Endothelial cell of umbilical vein (primary cell): Measurements from ENCODE around the gene SGPP1. TPM values are rescaled to one million over a fixed set of nuclear protein-coding genes. Genes with fewer than 3 reads are reported as not detected.

Experiments
- BruUV-seq: library from RNA; stranded (reverse); fragments of 400-500 nt; replicated peaks from 2 replicates; lab custom pipeline; 2021; lab: Mats Ljungman, UMichigan
- CTCF ChIA-PET: fragments of 300-600, 350-600 bp; sonication (Branson Sonifier 250); formaldehyde crosslinking; loops from one replicate; lab custom pipeline; 2021; ENCODE audit warnings: antibody characterized with exemption, inconsistent platforms; lab: Charles Lee
- POLR2A ChIA-PET: fragments of 300-600, 350-600 bp; sonication (Branson Sonifier 250); formaldehyde crosslinking; loops from one replicate; lab custom pipeline; 2021; ENCODE audit warnings: antibody characterized with exemption, inconsistent platforms; lab: Charles Lee
- DNase-seq: peaks from one replicate; pipeline ENCODE4 v3.0.0-alpha.2; 2011; ENCODE audit warnings: low read depth, low spot score
- FAIRE-seq: peaks from 2 replicates; lab custom pipeline; 2011; peaks lifted over from hg19 to GRCh38; lab: Jason Lieb, UNC
- H2AFZ ChIP-seq: 2 replicates; pipeline ENCODE4 v1.6.0; 2012; ENCODE audit warnings: low read depth, low read length, control low read depth, inconsistent platforms
- H3K27ac ChIP-seq: 2 replicates; pipeline ENCODE4 v1.5.1; 2011; ENCODE audit warnings: low read depth, mild to moderate bottlenecking, control low read depth, low read length, moderate library complexity; ENCODE audit not compliant: insufficient read depth
- H3K27me3 ChIP-seq, 2 experiments: 2 replicates each; pipeline versions ENCODE4 v1.6.0 to v1.6.1; 2011; ENCODE audit warnings: low read length in 2 of 2, mixed read lengths in 1 of 2; ENCODE audit not compliant: control insufficient read depth in 2 of 2, insufficient read depth in 2 of 2
- H3K36me3 ChIP-seq, 2 experiments: 2 replicates in 1 of 2; 3 replicates in 1 of 2; pipeline ENCODE4 v1.5.1; 2011; ENCODE audit warnings: low read length in 2 of 2, mild to moderate bottlenecking in 1 of 2, moderate library complexity in 1 of 2; ENCODE audit not compliant: control insufficient read depth in 2 of 2, insufficient read depth in 2 of 2; ENCODE audit errors: extremely low read depth in 1 of 2
- H3K4me1 ChIP-seq: 3 replicates; pipeline ENCODE4 v1.5.1; 2011; ENCODE audit warnings: mild to moderate bottlenecking, low read length; ENCODE audit not compliant: control insufficient read depth, insufficient read depth; ENCODE audit errors: extremely low read depth
- H3K4me2 ChIP-seq: 2 replicates; pipeline ENCODE4 v1.6.1; 2011; ENCODE audit warnings: low read length, control low read depth, mixed read lengths; ENCODE audit not compliant: insufficient read depth
- H3K4me3 ChIP-seq, 3 experiments: fragments of 200-600 bp in 1 of 3; sonication (generic), shearing (Covaris generic) in 1 of 3; replicated peaks in 1 of 3; 2 replicates each; pipeline ENCODE4 v1.5.1; 2011 to 2016; ENCODE audit warnings: control low read depth in 3 of 3, low read length in 3 of 3, mild to moderate bottlenecking in 2 of 3, inconsistent platforms in 1 of 3, low read depth in 1 of 3, moderate library complexity in 1 of 3; ENCODE audit not compliant: insufficient read depth in 1 of 3
- H3K79me2 ChIP-seq: 2 replicates; pipeline ENCODE4 v1.6.0; 2012; ENCODE audit warnings: low read length, inconsistent platforms; ENCODE audit not compliant: control insufficient read depth, insufficient read depth
- H3K9ac ChIP-seq: replicated peaks from 2 replicates; pipeline ENCODE3; 2011; ENCODE audit warnings: low read length, control low read depth; ENCODE audit not compliant: insufficient read depth; ENCODE audit errors: extremely low read depth
- H3K9me1 ChIP-seq: replicated peaks from 3 replicates; pipeline ENCODE4 v1.6.0; 2011; ENCODE audit warnings: mild to moderate bottlenecking, low read length; ENCODE audit not compliant: control insufficient read depth, insufficient read depth; ENCODE audit errors: extremely low read depth
- H3K9me3 ChIP-seq: replicated peaks from 2 replicates; pipeline ENCODE4 v1.5.1; 2012; ENCODE audit warnings: low read length, inconsistent platforms; ENCODE audit not compliant: control insufficient read depth, insufficient read depth
- H4K20me1 ChIP-seq: replicated peaks from 2 replicates; pipeline ENCODE3; 2011; ENCODE audit warnings: mild to moderate bottlenecking, low read length; ENCODE audit not compliant: control insufficient read depth, insufficient read depth; ENCODE audit errors: extremely low read depth
- EZH2 ChIP-seq: IDR thresholded peaks from 2 replicates; pipeline ENCODE4 v1.6.1; 2012; ENCODE audit warnings: borderline replicate concordance, low read depth, mild to moderate bottlenecking, moderate library complexity, low read length, inconsistent platforms; ENCODE audit not compliant: severe bottlenecking
- FOS ChIP-seq: IDR thresholded peaks from 2 replicates; pipeline ENCODE4 v1.6.1; 2011; ENCODE audit warnings: mild to moderate bottlenecking, low read length, moderate library complexity, borderline replicate concordance; ENCODE audit not compliant: insufficient read depth
- GATA2 ChIP-seq: IDR thresholded peaks from 2 replicates; pipeline ENCODE4 v1.7.0; 2011; ENCODE audit warnings: low read depth, mild to moderate bottlenecking, moderate library complexity, mixed read lengths, low read length; ENCODE audit not compliant: insufficient read length, insufficient read depth
- JUN ChIP-seq: IDR thresholded peaks from 2 replicates; pipeline ENCODE4 v1.6.1; 2011; ENCODE audit warnings: borderline replicate concordance, low read depth; ENCODE audit not compliant: insufficient read length, insufficient read depth
- MYC ChIP-seq: IDR thresholded peaks from one replicate; pipeline ENCODE4 v1.6.1; 2011; ENCODE audit warnings: mild to moderate bottlenecking, low read depth, low read length
- POLR2A ChIP-seq: IDR thresholded peaks from 2 replicates; pipeline ENCODE4 v1.6.1; 2012; ENCODE audit warnings: low read depth, mild to moderate bottlenecking, control low read depth, low read length
- POLR2AphosphoS5 ChIP-seq: IDR thresholded peaks from 2 replicates; pipeline ENCODE4 v1.6.1; 2012; ENCODE audit warnings: low read depth, mild to moderate bottlenecking, control low read depth, low read length, moderate library complexity; ENCODE audit not compliant: insufficient read depth
- dilution Hi-C: fragments of 300-500 bp; cut with MboI; formaldehyde crosslinking; loops from one replicate; pipeline ENCODE4 v1.15.0; 2019; ENCODE audit warnings: low sequenced_read_pairs; ENCODE audit not compliant: extremely low pct_ligation_motif_present
- intact Hi-C: fragments of 100-400 bp; cut with micrococcal nuclease; formaldehyde crosslinking; loops from one replicate; pipeline ENCODE4 v1.10.0; 2022
- polyA plus RNA-seq, 4 experiments: library from polyadenylated mRNA; depleted of rRNA in 3 of 4; stranded (reverse) in 3 of 4; unstranded in 1 of 4; fragments of >200 nt; gene quantifications; 2 replicates each; pipeline versions ENCODE4 v1.2.1 to v1.2.3, GENCODE V29; 2011 to 2012; ENCODE audit warnings: missing spikeins in 1 of 4
- total RNA-seq: library from RNA; stranded (reverse); gene quantifications from 2 replicates; pipeline ENCODE4 v1.2.3, GENCODE V29; 2021
- TF ChIP-seq, protein P1 (sequence below), 2 donors: IDR thresholded peaks; 1 replicate in 1 of 2; 2 replicates in 1 of 2; pipeline ENCODE4 v1.5.1; 2011; ENCODE audit warnings: low read length in 2 of 2, mild to moderate bottlenecking in 2 of 2, moderate library complexity in 2 of 2, control low read depth in 1 of 2, inconsistent platforms in 1 of 2, low read depth in 1 of 2; ENCODE audit not compliant: insufficient read depth in 1 of 2; ENCODE audit errors: extremely low read depth in 1 of 2
- TF ChIP-seq, protein P2 (sequence below): IDR thresholded peaks from 2 replicates; pipeline ENCODE4 v1.6.1; 2011; ENCODE audit not compliant: insufficient read depth, insufficient read length

Gene SGPP1
- total and polyA plus RNA-seq, 2 donors (not counting 3 experiments of a cell fraction or from before 2014, with no cell fraction given) = 6.2 to 7.9 TPM

DNA sequence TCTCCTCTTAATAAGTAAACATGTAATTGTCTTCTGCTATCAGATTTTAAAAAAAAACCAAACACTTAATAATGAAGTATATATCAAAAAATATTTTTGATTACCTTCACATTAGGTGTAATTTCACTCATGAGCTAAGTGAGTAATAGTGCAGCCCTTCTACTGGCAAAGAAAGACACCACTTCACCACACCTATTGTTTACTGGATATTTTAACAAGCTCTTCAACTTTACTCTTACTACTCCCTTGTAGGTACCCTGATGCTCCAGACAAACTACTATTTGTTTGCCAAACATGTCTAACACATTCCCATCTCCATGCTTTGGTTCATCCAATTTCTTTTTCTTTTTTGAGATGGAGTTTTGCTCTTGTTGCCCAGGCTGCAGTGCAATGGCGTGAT is 49.3 kb downstream of the SGPP1 start:
- intact Hi-C loops = loop anchor here (1.0 to 5.0 kb wide), 2 partner anchors 34 to 63 kb away; no protein-coding TSS in a partner anchor
- ChIA-PET CTCF (interaction anchor here (1.0 to 2.0 kb wide), 4 partner anchors 11 to 92 kb away, joined by 3 to 6 read pairs (median 4); no protein-coding TSS in a partner anchor), POLR2A (no interaction called here)
- Histone ChIP-seq H4K20me1 (no peaks in the 10 kb centered on the region), H3K4me2 (no peak overlapping the region), H3K36me3 (no peaks in the 10 kb centered on the region), H3K9ac (no peak overlapping the region), H3K27ac (no peak overlapping the region), H3K4me3 (no peak overlapping the region), H3K27me3 (no peaks in the 10 kb centered on the region), H3K9me1 (no peaks in the 10 kb centered on the region), H2AFZ (no peak overlapping the region), H3K9me3 (no peaks in the 10 kb centered on the region), H3K4me1 (peaks cover 10% of the 10 kb centered on the region), H3K79me2 (no peaks in the 10 kb centered on the region)
- FAIRE-seq = no peak
- DNase-seq = no peak
- BruUV-seq = no TSS peak
- dilution Hi-C loops = no loop called here
- TF ChIP-seq POLR2A = no peak
- TF ChIP-seq, protein P1, sequence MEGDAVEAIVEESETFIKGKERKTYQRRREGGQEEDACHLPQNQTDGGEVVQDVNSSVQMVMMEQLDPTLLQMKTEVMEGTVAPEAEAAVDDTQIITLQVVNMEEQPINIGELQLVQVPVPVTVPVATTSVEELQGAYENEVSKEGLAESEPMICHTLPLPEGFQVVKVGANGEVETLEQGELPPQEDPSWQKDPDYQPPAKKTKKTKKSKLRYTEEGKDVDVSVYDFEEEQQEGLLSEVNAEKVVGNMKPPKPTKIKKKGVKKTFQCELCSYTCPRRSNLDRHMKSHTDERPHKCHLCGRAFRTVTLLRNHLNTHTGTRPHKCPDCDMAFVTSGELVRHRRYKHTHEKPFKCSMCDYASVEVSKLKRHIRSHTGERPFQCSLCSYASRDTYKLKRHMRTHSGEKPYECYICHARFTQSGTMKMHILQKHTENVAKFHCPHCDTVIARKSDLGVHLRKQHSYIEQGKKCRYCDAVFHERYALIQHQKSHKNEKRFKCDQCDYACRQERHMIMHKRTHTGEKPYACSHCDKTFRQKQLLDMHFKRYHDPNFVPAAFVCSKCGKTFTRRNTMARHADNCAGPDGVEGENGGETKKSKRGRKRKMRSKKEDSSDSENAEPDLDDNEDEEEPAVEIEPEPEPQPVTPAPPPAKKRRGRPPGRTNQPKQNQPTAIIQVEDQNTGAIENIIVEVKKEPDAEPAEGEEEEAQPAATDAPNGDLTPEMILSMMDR (IDR thresholded peaks at IDR 0.05; ENCODE audit: extremely low read depth in 1 of 2, insufficient read depth in 1 of 2, low read depth in 1 of 2, low read length in 2 of 2) = no peak
- TF ChIP-seq POLR2AphosphoS5 = no peak

DNA sequence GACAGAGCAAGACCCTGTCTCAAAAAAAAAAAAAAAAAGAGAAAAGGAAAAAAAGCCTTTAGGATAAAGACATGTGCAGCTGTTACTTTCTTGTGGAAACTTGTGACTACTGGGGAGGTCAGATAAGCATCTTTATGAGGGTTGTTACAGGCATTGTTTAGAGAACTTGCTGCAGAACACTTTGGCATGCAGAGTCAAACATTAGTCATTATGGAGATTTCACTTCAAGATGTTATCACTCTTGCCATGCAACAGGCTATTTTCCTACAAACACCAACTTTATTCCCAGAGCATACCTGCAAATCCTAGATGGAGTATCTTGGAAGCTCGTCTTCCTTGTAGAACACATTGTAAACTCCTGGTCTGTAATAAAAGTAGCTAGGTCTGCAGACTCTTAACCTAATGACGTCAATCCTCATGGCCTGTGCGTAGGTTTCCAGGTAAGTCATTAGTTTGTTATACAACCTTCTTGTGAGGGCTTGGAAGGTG is 49.9 kb downstream of the SGPP1 start:
- BruUV-seq = no TSS peak
- Histone ChIP-seq H2AFZ (no peak overlapping the region), H3K9me1 (no peaks in the 10 kb centered on the region), H4K20me1 (no peaks in the 10 kb centered on the region), H3K4me3 (no peak overlapping the region), H3K27ac (peak overlapping the region; percentile 43), H3K27me3 (no peaks in the 10 kb centered on the region), H3K4me1 (peaks cover 10% of the 10 kb centered on the region), H3K4me2 (peak overlapping the region; percentile 39), H3K9me3 (no peaks in the 10 kb centered on the region), H3K9ac (no peak overlapping the region), H3K36me3 (no peaks in the 10 kb centered on the region), H3K79me2 (no peaks in the 10 kb centered on the region)
- dilution Hi-C loops = no loop called here
- FAIRE-seq = peak; percentile 94
- TF ChIP-seq POLR2A (no peak), POLR2AphosphoS5 (peak; percentile 76), MYC (no peak), EZH2 (no peak), GATA2 (peak; percentile 99), JUN (peak; percentile 87), FOS (peak; percentile 55)
- TF ChIP-seq, protein P2, sequence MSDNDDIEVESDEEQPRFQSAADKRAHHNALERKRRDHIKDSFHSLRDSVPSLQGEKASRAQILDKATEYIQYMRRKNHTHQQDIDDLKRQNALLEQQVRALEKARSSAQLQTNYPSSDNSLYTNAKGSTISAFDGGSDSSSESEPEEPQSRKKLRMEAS = no peak
- TF ChIP-seq, protein P1 (IDR thresholded peaks at IDR 0.05; ENCODE audit: extremely low read depth in 1 of 2, insufficient read depth in 1 of 2, low read depth in 1 of 2, low read length in 2 of 2) = no peak
- DNase-seq = peak; percentile 94
- intact Hi-C loops = loop anchor here (1.0 to 5.0 kb wide), 3 partner anchors 34 to 63 kb away; partner anchors contain the start of gene WDR89
- CTCF ChIA-PET = interaction anchor here (1.0 to 2.0 kb wide), 4 partner anchors 12 to 92 kb away, joined by 3 to 6 read pairs (median 4); no protein-coding TSS in a partner anchor
- POLR2A ChIA-PET = interaction anchor here (0.6 kb wide), 1 partner anchor 600 kb away, joined by 3 read pairs; no protein-coding TSS in a partner anchor
